ENCODE data around the gene PLXDC2.
"Not testable (repeated sequence)": the region's sequence is repeated elsewhere in the genome, so short reads cannot be mapped to it uniquely, and the experiment has no call there.

PLXDC2 gene

DNA sequence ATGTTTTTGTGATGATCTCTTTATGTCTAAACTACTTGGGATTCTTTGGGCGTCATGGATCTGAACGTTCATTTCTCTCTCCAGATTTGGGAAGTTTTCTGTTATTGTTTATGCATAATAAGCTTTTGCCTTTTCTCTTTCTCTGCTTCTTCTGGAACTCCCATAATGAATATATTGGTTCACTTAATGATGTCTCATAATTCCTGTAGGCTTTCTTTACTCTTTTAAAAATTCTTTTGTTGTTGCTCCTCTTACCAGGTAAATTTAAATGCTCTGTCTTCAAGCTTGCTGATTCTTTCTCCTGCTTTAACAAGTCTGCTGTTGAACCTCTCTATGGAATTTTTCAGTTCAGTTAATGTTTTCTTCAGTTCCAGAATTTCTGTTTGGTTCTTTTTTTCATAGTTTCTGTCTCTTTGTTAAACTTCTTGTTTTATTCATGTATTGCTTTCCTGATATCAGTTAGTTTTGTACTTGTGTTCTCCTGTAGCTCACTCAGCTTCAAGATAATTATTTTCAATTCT, 317.5 kb downstream of the PLXDC2 start:
- no peak for DNase-seq

DNA sequence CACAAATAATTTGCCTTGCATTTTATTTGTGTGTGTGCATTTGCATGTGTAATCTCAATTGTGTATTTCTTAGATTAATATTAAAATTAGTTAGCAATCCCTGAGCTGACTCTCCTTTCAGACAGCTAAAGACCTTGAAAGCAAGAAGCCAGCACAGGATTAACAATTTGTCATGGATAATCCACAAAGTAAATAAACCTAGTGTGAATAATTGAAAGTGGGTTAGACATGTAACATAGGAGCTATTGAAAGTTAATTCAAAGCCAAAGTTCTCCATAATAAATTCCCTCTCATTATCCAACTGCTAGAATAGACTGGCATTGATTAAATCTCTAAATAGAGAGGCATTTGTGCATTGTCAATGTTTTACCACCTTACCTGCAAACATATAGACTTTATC, 326.1 kb downstream of the PLXDC2 start:
- no peak for DNase-seq

DNA sequence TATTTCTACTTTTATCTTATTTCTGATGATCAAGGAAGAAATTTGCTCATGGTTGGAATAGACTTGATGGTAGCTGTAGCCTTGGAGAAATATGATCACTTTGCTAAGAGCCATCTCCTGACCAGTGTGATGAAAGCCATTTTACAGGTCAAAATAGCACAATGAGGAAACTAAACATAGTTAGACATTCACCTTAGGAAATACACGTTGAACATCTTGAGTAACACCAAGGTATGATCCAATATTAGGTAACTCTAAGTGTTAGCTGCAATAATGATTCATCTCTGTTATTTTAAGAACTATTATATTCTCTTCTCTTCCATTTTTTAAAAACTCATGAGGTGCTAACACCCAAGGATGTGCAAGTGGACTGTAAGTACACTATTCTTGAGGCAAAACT, 328.0 kb downstream of the PLXDC2 start:
- DNase-seq = no peak

DNA sequence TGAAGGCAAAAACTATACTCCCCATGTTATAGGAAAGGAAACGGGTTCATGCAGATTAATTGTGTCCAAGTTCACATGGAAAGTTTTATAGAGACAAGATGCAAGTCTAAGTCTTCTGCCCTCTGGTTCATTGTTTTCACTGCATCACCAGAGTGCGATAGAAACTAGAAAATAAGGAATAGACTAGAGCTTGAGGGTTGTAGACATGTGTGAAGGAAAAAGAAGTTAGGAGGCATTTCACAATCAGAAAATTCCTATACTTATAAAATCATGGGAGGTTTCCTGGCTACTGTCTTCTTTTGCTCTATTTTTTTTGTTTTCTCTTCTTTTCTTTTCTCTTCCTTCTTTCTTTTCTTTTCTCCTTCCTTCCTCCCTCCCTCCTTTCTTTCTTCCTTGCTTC, 329.8 kb downstream of the PLXDC2 start:
- DNase-seq = no peak

DNA sequence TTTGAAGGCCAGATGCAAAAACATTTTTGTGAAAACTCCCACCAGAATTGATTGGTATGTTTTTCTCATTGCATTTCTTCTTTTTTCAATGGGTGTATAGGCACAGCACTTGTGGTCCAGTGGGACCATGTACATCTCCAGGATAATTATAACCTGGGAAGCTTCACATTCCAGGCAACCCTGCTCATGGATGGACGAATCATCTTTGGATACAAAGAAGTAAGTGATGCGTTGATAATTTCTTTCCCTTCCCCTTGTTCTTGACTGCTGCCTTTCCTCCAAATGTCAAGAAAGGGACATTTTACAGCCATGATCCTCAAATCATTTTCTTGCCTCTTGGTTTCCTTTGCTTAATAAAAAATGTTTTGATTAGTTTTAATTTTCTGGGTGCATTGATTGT, 331.5 kb downstream of the PLXDC2 start:
- DNase-seq = no peak

DNA sequence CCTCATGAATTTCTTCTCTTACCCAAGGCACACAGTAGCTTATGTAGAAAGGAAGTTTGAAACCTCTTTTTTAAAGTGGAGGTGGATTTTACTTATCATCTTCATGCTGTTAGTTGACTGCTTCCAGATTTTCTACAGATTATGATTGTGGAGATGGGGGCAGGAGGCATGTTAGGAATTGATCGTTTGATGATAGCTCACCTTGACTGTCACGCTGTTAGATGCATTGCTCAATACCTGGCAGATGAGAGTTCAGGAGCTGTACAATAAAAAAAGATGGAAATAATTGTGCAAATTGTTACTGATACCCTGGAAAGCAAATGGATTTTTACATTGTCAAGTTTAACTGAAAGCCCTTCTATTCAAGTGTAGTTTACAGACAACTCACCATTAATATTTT, 340.3 kb downstream of the PLXDC2 start:
- DNase-seq = no peak

DNA sequence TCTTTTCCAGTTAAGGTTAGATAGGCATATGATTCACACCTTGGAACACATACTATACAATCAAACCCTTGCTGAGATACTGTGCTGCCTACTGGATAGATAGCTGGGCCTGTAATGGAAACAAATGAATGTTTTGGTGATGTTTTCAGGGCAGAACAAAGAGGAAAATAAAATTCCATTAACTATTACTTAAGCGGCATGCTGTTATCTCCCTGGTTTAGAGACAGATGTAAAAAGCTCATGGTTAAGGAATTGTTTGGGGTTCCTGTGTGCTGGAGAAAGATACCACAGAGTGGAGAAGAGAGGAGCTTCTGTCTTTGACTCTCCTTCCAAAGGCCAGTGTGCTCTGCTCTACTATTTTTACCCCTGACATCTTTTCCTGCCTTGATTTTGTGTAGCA, 341.1 kb downstream of the PLXDC2 start:
- no peak for DNase-seq

DNA sequence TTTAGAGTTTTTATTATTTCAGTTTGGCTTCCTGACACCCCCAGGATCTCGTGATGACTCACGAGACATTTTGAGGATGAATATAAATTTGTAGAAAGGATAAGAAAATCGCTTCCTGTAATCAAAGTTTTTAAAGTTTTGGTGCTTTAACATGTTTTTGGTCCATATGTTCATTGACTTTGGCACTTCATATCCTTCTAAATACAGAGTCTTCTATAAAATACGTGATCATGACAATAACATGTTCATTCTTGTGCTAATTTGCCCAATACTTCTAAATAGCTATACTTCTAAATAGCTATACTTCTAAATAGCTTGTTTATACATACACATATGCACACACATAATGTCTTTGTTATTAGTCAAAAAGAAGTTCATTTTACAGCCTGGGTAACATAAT, 341.9 kb downstream of the PLXDC2 start:
- no peak for DNase-seq

DNA sequence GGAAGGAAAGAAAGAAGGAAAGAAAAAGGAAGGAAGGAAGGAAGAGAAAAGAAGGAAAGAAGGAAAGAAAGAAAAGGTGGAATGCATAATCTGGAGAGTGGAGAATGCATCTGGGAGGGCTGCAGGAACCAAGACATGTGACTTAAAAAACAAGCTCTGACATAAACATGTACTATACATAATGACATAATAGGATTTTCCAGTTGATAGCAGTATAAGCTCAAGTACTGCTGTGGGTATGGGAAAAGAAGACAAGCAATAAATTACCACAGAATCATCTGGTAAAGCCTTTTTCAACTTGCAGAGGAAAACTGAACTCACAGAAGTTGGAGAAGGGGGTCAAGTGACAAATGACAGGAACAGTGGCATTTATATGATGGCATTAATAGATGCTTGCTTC, 345.9 kb downstream of the PLXDC2 start:
- no peak for DNase-seq

DNA sequence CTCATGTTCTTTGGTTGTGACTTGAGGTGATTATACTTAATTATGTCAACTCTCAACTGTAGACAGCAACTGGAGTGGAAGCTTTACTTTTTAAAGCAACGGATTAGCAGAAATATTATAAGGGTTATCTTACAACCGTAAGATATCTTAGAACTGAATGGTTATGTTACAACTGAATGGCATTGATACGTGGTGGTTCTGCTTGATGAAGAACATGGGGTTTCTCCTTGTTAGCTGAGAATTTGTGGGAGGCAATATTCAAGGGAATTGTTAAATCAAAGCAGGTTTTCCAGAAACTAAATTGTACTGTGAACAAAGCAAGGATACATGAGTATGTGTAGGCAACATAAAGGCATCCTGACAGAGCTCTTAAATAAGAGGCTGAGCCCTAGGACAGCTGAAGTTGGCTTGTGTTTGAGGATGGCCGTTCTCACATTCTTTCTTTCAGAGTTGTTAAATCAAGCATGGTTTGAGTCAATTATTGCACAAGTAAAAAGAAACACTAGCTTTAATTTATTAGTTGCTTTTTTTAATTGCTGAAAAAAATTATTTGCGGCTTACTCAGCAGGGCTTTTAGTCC, 350.0 kb downstream of the PLXDC2 start:
- DNase-seq = no peak

DNA sequence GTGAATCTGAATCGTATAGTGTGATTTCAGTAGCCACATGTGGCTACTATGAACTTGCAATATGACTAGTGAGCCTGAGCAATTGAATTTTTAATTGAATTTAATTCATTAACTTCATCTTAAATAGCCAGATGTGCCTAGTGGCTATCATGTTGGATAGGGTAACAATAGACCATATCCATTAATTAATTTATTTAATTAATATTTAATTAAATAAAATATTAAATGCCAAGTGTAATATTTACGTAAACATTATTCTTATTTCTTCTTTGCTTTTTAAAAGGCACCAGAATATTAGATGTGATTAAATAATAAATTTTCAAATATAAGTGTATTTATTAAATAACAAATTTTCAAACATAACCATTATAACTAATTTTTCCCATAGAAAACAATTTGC, 354.4 kb downstream of the PLXDC2 start:
- DNase-seq = no peak

DNA sequence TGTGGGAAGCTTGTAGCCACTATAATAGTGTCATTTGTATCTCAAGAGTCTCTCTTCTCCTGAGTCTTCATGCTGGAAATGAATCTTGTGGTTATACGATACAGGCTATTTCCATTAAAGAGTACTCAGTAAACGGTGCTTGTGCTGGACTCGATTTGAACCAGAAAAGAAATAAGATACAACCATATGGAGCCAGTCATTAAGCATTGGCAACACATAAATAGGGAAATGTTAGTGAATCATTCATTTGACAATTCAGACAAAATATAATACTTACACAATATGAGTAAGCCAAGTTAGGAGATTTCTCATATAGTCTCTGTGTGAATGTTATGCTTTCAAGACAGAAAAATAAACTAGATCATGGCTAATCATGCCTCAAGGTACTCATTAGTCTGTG, 356.8 kb downstream of the PLXDC2 start:
- DNase-seq = no peak

DNA sequence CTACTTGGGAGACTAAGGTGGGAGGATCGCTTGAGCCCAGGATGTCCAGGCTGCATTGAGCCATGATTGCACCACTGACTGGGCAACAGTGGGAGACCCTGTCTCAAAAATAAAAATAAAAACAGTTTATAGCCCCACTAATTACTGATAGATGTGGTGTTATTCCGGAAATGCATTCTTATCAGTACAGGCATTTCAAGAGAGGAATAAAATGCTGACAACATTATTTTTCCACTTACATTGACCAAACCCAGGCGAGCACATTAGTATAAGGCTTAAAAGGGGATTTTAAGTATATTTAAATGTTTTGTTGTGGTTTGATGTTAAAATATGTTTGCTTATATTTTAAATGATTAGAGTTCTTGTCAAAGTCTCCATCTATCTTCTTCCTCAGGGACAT, 359.5 kb downstream of the PLXDC2 start:
- no peak for DNase-seq

DNA sequence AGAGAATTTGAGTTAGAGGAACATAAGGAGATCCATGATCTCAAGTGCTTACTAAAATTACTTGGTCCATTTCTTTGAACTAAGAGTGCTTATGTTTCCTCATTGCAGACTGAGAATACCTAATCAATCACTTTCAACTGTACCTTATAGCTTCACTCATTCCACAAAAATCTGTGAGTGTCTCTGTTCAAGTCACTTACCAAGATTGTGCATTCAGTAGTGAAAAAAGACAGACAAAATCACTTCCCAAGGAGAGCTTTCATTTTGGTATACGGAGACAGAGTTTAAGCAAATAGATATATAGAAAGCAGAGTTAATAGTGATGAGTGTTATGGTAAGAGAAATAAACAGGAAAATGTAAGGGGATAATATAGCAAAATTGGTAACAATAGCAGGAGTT, 364.5 kb downstream of the PLXDC2 start:
- no peak for DNase-seq

DNA sequence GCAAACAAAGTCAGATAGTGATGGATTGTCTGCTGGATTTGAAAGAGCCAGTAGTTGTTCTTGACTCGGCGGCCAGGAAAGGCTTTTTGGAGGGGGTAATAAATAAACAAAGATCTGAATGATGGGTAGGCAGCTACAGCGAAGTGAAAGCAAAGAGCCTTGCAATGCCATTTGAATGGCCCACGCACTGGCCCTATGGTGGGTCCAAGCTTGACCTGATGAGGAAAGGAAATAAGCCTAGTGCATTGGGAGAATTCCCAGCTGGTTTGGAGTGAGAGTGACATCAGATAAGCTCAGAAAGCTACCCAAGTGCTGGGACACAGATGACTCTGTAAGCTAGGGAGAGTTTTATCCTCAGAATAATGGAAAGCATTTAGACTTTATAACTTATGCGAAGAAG, 365.2 kb downstream of the PLXDC2 start:
- no peak for DNase-seq

DNA sequence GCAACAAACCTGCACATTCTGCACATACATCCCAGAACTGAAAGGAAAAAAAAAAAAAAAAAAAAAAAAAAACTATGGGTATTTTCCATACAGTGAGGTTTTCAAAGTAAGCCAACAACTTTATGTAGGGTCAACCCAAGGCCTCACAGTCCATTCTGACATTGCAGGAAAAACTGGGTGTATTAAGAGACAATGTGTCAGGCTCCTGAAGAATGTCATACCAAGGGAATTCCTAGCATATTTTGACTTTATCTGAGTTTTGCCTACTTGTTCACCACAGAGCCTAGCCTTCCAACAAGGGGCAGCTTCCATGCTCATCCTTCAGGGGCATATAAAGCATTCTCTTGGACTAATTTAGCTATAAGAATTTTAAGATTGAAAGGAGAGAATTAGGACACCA, 368.9 kb downstream of the PLXDC2 start:
- no peak for DNase-seq

DNA sequence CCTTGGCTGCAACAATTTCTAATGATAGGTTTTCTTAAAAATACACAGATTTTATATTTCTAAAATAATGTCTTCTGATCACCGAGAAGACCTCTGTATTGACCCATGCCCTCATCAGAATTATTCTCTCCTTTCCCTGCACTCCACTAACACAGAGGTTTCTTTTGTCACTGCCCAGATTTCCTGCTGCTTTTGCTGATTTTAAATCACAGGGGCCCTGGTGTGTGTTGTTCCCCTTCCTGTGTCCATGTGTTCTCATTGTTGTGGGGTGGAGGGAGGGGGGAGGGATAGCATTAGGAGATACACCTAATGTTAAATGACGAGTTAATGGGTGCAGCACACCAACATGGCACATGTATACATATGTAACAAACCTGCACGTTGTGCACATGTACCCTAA, 375.2 kb downstream of the PLXDC2 start:
- DNase-seq = not testable (repeated sequence)

DNA sequence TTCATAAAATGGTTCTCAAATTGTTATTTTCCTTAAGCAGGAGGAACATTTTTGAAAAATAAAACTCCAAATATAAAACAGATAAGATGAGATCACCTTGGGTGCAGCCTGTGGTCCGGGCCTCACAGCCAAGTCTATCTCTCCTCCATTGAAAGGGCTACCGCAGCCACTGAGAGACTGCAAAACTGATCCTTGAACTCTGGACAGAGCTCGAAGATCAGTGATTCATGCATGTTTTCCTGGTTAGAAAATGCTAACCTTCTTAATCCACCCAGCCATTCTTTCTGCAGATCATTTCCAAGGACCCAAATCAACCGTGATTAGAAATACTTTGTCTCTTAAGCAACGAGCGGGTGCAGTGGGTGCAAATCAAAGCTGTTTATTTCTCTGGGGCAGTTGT, 378.8 kb downstream of the PLXDC2 start:
- no peak for DNase-seq

DNA sequence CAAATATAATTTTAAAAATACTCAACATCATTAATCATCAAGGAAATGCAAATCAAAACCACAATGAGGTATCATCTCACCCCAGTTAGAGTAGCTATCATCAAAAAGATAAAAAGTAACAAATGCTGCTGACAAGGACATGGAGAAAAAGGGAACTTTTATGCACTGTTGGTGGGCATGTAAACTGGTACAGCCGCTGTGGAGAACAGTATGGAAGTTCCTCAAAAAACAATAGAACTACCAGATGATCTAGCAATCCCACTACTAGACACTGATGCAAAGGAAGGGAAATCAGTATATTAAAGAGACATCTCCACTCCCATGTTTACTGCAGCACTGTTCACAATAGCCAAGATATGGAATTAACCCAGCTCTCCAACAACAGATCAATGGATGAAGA, 384.5 kb downstream of the PLXDC2 start:
- DNase-seq = peak; percentile 1

DNA sequence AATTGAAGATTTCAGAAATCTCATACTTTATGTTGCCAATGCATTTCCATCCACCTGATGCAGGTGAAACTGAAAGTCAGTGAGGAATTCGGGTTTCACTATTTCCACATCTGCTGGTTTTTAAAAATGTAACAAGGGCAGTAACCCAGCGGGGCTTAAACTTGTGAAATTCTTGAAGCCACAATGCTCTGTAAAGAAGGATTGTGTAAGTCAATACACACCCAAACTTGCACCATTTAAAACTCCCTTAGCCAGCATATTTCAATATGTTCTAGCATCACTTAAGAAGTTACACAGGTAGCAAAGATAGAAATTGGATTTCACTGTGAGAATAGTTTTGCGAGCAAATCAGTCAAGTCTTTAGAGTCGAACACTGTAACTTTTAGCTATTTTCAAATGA, 386.1 kb downstream of the PLXDC2 start:
- no peak for DNase-seq

DNA sequence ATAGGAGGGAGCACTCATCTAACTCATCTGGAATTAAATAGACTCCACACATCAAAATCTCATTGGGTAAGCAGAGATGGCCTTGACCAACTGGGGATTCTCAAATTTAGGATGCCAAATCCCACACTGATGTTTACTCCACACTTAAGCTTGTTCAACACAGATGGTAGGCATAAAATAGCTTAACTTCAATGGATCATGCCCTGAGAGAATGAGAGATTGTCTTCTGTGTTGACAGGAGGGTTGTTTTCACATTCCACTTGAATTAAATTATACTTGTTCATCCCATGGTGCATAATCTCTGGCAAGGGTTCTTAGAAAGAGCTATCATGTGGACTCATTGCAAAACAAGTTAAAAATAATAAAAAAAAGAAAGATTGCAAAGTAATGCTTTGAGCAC, 391.4 kb downstream of the PLXDC2 start:
- no peak for DNase-seq

DNA sequence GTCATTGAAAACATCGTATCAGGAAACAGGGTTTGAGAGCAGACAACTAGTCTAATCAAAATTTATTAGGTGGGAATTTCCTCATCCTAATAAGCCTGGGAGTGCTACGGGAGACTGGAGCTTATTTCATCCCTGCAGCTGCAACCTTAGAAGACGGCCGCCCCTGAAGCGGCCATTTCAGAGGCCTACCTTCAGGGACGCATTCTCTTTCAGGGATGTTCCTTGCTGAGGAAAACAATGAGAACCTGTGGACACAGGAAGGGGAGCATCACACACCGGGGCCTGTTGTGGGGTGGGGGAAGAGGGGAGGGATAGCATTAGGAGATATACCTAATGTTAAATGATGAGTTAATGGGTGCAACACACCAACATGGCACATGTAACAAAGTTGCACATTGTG, 392.9 kb downstream of the PLXDC2 start:
- DNase-seq = not testable (repeated sequence)

DNA sequence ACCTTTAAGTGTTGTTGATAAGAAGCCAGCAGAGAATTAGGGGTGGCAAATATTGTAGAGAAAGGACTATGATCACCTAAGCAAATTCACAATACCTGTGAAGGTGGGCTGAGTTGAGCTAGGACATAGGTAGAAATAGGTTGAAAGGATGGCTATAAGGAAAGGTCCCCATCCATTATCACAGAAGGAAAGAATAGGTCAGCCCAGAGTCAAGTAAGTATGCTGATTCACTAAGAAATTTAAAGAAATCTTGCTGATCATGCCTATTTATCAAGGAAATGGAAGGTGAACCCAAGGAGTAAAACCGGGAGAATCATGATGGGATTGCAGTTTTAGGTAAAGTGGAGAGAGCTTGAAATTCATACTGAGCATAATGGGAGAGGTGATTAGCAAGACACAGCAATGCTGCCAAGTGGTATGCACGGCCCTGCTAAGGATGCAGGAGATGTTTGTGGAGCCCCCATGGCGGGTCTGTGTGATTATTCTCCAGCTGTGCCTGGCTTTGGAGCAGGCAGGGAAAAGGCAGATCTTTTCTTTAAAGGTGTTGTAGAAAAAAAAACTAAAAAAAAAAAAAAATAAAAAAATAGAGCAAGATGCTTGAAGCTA, 399.4 kb downstream of the PLXDC2 start:
- no peak for DNase-seq

DNA sequence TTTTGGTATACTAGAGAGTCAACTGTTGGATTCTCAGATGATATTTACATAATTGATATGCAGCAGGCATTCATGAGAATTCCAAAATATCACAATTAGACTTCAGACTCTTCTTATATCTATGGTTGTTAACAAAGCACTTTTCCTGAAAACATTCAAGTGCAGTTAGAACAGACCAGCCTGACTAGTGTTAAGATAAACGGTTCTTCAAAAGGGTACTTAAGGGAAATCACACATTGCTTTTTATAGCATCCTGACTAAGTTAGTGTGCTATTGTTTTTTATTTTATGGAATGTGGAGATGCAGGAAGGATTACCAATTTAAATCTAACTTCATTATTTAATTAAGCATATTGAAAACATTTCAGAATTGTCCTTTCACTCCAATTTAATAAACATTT, 405.1 kb downstream of the PLXDC2 start:
- DNase-seq = no peak

DNA sequence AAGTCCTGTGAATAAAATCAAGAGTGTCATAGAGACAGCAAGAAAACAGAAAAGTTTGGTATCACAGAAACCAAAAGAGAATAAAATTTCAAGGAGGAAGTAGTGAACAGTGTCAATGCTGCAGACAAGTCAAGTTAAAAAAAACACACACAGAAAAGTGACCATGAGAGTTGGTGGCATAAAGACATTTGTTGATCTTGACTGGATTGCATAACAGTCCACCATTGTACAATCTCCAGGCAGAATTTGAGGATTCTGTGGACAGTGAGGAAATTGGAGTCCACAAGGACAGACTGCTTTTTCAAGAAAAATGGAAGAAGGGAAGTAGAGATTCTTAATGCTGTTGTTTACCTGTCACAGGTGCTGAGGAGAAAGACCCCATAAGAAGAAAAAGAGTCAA, 412.5 kb downstream of the PLXDC2 start:
- DNase-seq = no peak

All from CD4-positive, alpha-beta T cell treated with Interleukin-4 for 4 hours (primary cell).